HepG2 (cell line): ENCODE results near the gene SMIM12. TPM values are rescaled to one million over a fixed set of nuclear protein-coding genes. Genes with fewer than 3 reads are reported as not detected.

Experiments
- ATF1 ChIP-seq: IDR thresholded peaks from 2 replicates; pipeline ENCODE4 v1.6.1; 2016; ENCODE audit warnings: mild to moderate bottlenecking, control low read depth
- BORCS8-MEF2B ChIP-seq: sonication (generic); formaldehyde crosslinking; IDR thresholded peaks from 2 replicates; pipeline ENCODE4 v1.8.0; 2022; ENCODE audit warnings: mild to moderate bottlenecking, missing genetic modification reagents
- FIP1L1 ChIP-seq: fragments of 200-400 bp; formaldehyde crosslinking; IDR thresholded peaks from 2 replicates; pipeline ENCODE4 v1.6.1; 2018; ENCODE audit warnings: low read depth, mild to moderate bottlenecking, low read length, moderate library complexity, borderline replicate concordance; ENCODE audit not compliant: insufficient read depth
- FOXO1 ChIP-seq: sonication (generic); formaldehyde crosslinking; IDR thresholded peaks from 2 replicates; pipeline ENCODE4 v1.4.0; 2020; ENCODE audit warnings: missing genetic modification reagents
- HMG20B ChIP-seq: conservative IDR thresholded peaks from 2 replicates; pipeline ENCODE4 v1.6.1; 2016; ENCODE audit warnings: missing genetic modification reagents, missing compliant biosample characterization
- HNRNPUL1 ChIP-seq: fragments of 200-400 bp; formaldehyde crosslinking; IDR thresholded peaks from 2 replicates; pipeline ENCODE4 v1.6.1; 2017; ENCODE audit warnings: low read depth, mild to moderate bottlenecking, low read length, moderate library complexity
- HOXA5 ChIP-seq: sonication (generic); formaldehyde crosslinking; IDR thresholded peaks from 2 replicates; pipeline ENCODE4 v1.4.0; 2020; ENCODE audit warnings: missing genetic modification reagents
- IKZF4 ChIP-seq: sonication (generic); formaldehyde crosslinking; IDR thresholded peaks from 2 replicates; pipeline ENCODE4 v1.5.1; 2020; ENCODE audit warnings: borderline replicate concordance, mild to moderate bottlenecking, low read depth, missing genetic modification reagents; ENCODE audit errors: not compliant biosample characterization
- IRX3 ChIP-seq: sonication (generic); formaldehyde crosslinking; IDR thresholded peaks from 2 replicates; pipeline ENCODE4 v1.8.1; 2023; ENCODE audit warnings: mild to moderate bottlenecking, low read depth, missing genetic modification reagents, borderline replicate concordance
- KAT2B ChIP-seq: fragments of 150-350 bp; IDR thresholded peaks from 2 replicates; pipeline ENCODE4 v1.6.1; 2014; ENCODE audit warnings: low read depth, low read length, borderline replicate concordance
- MTA1 ChIP-seq: sonication (generic); formaldehyde crosslinking; IDR thresholded peaks from 2 replicates; pipeline ENCODE4 v1.4.0; 2020; ENCODE audit warnings: missing genetic modification reagents, mild to moderate bottlenecking, borderline replicate concordance
- NBN ChIP-seq: fragments of 450-650 bp; conservative IDR thresholded peaks from 2 replicates; pipeline ENCODE4 v1.6.1; 2017
- NCOA2 ChIP-seq: sonication (generic); formaldehyde crosslinking; IDR thresholded peaks from 2 replicates; pipeline ENCODE4 v1.8.0; 2022; ENCODE audit warnings: inconsistent platforms
- PHB2 ChIP-seq: fragments of 450-650 bp; IDR thresholded peaks from 2 replicates; pipeline ENCODE4 v1.6.1; 2018; ENCODE audit not compliant: partially characterized antibody
- POGZ ChIP-seq: sonication (generic); formaldehyde crosslinking; IDR thresholded peaks from 2 replicates; pipeline ENCODE4 v1.4.0; 2020; ENCODE audit warnings: mild to moderate bottlenecking, missing genetic modification reagents
- RXRA ChIP-seq: sonication (generic); formaldehyde crosslinking; IDR thresholded peaks from 2 replicates; pipeline ENCODE4 v1.5.1; 2020; ENCODE audit warnings: missing genetic modification reagents
- SP4 ChIP-seq: sonication (generic); formaldehyde crosslinking; IDR thresholded peaks from 2 replicates; pipeline ENCODE4 v1.8.1; 2023; ENCODE audit warnings: mild to moderate bottlenecking, missing genetic modification reagents
- TRIM22 ChIP-seq: fragments of 450-650 bp; IDR thresholded peaks from 2 replicates; pipeline ENCODE4 v1.6.1; 2017
- ZFP82 ChIP-seq: sonication (generic); formaldehyde crosslinking; IDR thresholded peaks from 2 replicates; pipeline ENCODE4 v1.5.1; 2020; ENCODE audit warnings: mild to moderate bottlenecking, missing genetic modification reagents, borderline replicate concordance
- ZNF572 ChIP-seq: sonication (generic); formaldehyde crosslinking; IDR thresholded peaks from 2 replicates; pipeline ENCODE4 v1.5.1; 2020; ENCODE audit warnings: mild to moderate bottlenecking, missing genetic modification reagents
- ZNF737 ChIP-seq: sonication (generic); formaldehyde crosslinking; IDR thresholded peaks from 2 replicates; pipeline ENCODE4 v1.5.0; 2020; ENCODE audit warnings: missing genetic modification reagents, mild to moderate bottlenecking, borderline replicate concordance
- ZSCAN20 ChIP-seq: sonication (generic); formaldehyde crosslinking; IDR thresholded peaks from 2 replicates; pipeline ENCODE4 v1.4.0; 2020; ENCODE audit warnings: missing genetic modification reagents, mild to moderate bottlenecking, borderline replicate concordance
- polyA plus RNA-seq, 8 experiments: library from polyadenylated mRNA; depleted of rRNA in 3 of 8; stranded (reverse) in 7 of 8; unstranded in 1 of 8; fragments of >200 nt; fragmentation: Illumina TruSeq in 4 of 8; extraction: Trizol in 4 of 8; gene quantifications; 2 replicates each; pipeline versions ENCODE4 v1.2.1 to v1.2.3, GENCODE V29; 2011 to 2016; ENCODE audit warnings: low read depth in 4 of 8, missing spikeins in 1 of 8, mixed read lengths in 1 of 8; ENCODE audit not compliant: insufficient read depth in 1 of 8
- total RNA-seq, 5 experiments: library from RNA; depleted of rRNA; stranded (reverse); fragments of >200 nt; fragmentation: Illumina TruSeq; extraction: Trizol; gene quantifications; 2 replicates each; pipeline ENCODE4 v1.2.3, GENCODE V29; 2016; ENCODE audit warnings: low read depth in 1 of 5
- TF ChIP-seq, protein P1 (sequence below): sonication (generic); formaldehyde crosslinking; IDR thresholded peaks from 2 replicates; pipeline ENCODE4 v1.4.0; 2020; ENCODE audit warnings: missing genetic modification reagents
- TF ChIP-seq, protein P2 (sequence below): sonication (generic); formaldehyde crosslinking; IDR thresholded peaks from 2 replicates; pipeline ENCODE4 v1.5.0; 2020; ENCODE audit warnings: mild to moderate bottlenecking, missing genetic modification reagents, borderline replicate concordance

The SMIM12 gene
- total and polyA plus RNA-seq, 2 of the 13 experiments (the other 11 are each of a cell fraction or from before 2014, with no cell fraction given), result 20.1 to 41.3 TPM

- TF ChIP-seq HNRNPUL1 (no peak), POGZ (no peak), FIP1L1 (no peak), SP4 (no peak), HMG20B (0 out of 2 replicates have a peak, but pooled peaks have one; percentile 53), PHB2 (no peak), MTA1 (CRISPR knock-in tag) (peak; percentile 84; the same call in 1 of the 2 replicates), IRX3 (CRISPR knock-in tag) (no peak), IKZF4 (CRISPR knock-in tag) (no peak), FOXO1 (CRISPR knock-in tag) (peak; percentile 90), ZNF737 (no peak), ZSCAN20 (no peak), ZFP82 (CRISPR knock-in tag) (no peak), NCOA2 (CRISPR knock-in tag) (peak; percentile 61; the same call in 1 of the 2 replicates), TRIM22 (no peak), ZNF572 (CRISPR knock-in tag) (no peak), RXRA (0 out of 2 replicates have a peak, but pooled peaks have one; percentile 33), BORCS8-MEF2B (CRISPR knock-in tag) (peak; percentile 57), KAT2B (no peak), HOXA5 (CRISPR knock-in tag) (no peak), ATF1 (CRISPR knock-in tag) (no peak), NBN (no peak)
- TF ChIP-seq, protein P1, sequence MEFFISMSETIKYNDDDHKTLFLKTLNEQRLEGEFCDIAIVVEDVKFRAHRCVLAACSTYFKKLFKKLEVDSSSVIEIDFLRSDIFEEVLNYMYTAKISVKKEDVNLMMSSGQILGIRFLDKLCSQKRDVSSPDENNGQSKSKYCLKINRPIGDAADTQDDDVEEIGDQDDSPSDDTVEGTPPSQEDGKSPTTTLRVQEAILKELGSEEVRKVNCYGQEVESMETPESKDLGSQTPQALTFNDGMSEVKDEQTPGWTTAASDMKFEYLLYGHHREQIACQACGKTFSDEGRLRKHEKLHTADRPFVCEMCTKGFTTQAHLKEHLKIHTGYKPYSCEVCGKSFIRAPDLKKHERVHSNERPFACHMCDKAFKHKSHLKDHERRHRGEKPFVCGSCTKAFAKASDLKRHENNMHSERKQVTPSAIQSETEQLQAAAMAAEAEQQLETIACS (CRISPR knock-in tag), result no peak
- TF ChIP-seq, protein P2, sequence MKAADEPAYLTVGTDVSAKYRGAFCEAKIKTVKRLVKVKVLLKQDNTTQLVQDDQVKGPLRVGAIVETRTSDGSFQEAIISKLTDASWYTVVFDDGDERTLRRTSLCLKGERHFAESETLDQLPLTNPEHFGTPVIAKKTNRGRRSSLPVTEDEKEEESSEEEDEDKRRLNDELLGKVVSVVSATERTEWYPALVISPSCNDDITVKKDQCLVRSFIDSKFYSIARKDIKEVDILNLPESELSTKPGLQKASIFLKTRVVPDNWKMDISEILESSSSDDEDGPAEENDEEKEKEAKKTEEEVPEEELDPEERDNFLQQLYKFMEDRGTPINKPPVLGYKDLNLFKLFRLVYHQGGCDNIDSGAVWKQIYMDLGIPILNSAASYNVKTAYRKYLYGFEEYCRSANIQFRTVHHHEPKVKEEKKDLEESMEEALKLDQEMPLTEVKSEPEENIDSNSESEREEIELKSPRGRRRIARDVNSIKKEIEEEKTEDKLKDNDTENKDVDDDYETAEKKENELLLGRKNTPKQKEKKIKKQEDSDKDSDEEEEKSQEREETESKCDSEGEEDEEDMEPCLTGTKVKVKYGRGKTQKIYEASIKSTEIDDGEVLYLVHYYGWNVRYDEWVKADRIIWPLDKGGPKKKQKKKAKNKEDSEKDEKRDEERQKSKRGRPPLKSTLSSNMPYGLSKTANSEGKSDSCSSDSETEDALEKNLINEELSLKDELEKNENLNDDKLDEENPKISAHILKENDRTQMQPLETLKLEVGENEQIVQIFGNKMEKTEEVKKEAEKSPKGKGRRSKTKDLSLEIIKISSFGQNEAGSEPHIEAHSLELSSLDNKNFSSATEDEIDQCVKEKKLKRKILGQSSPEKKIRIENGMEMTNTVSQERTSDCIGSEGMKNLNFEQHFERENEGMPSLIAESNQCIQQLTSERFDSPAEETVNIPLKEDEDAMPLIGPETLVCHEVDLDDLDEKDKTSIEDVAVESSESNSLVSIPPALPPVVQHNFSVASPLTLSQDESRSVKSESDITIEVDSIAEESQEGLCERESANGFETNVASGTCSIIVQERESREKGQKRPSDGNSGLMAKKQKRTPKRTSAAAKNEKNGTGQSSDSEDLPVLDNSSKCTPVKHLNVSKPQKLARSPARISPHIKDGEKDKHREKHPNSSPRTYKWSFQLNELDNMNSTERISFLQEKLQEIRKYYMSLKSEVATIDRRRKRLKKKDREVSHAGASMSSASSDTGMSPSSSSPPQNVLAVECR (CRISPR knock-in tag), result no peak; the same call in 1 of the 2 replicates
Observed at GRCh38 chr1:34825455-34826091, 34.0 kb downstream of the SMIM12 start (continued).
